Karpas-422 (cell line): ENCODE results near the gene RAPSN. TPM values are rescaled to one million over a fixed set of nuclear protein-coding genes. Genes with fewer than 3 reads are reported as not detected.

Experiments
- DNase-seq: peaks from one replicate; pipeline ENCODE4 v3.0.0-alpha.2; 2015
- H2AFZ ChIP-seq: fragments of 200-600 bp; sonication (generic); 2 replicates; pipeline ENCODE4 v1.6.1; 2014; ENCODE audit warnings: antibody characterized with exemption, low read length, mixed read lengths
- H3K27ac ChIP-seq: fragments of 200-600 bp; sonication (generic); 2 replicates; pipeline ENCODE4 v1.5.1; 2014; ENCODE audit warnings: mild to moderate bottlenecking, low read length, moderate library complexity
- H3K27me3 ChIP-seq: fragments of 200-600 bp; sonication (generic); 2 replicates; pipeline ENCODE4 v1.6.1; 2014; ENCODE audit warnings: low read length, mixed read lengths
- H3K36me3 ChIP-seq: fragments of 200-600 bp; sonication (generic); 2 replicates; pipeline ENCODE4 v1.6.1; 2014; ENCODE audit warnings: low read length, mixed read lengths; ENCODE audit not compliant: insufficient read depth
- H3K4me1 ChIP-seq: fragments of 200-600 bp; sonication (generic); 2 replicates; pipeline ENCODE4 v1.6.1; 2014; ENCODE audit warnings: mild to moderate bottlenecking, low read length, mixed read lengths
- H3K4me2 ChIP-seq: fragments of 200-600 bp; sonication (generic); 2 replicates; pipeline ENCODE4 v1.6.1; 2014; ENCODE audit warnings: low read length, low read depth, mild to moderate bottlenecking; ENCODE audit not compliant: poor library complexity, severe bottlenecking
- H3K4me3 ChIP-seq: fragments of 200-600 bp; sonication (generic); 2 replicates; pipeline ENCODE4 v1.5.1; 2014; ENCODE audit warnings: mild to moderate bottlenecking, antibody characterized with exemption, low read length, mixed read lengths
- H3K79me2 ChIP-seq: fragments of 200-600 bp; sonication (generic); 2 replicates; pipeline ENCODE4 v1.6.1; 2014; ENCODE audit warnings: mild to moderate bottlenecking, low read length, mixed read lengths
- H3K9ac ChIP-seq: fragments of 200-600 bp; sonication (generic); 2 replicates; pipeline ENCODE4 v1.6.0; 2014; ENCODE audit warnings: low read length
- H3K9me2 ChIP-seq: fragments of 200-600 bp; sonication (generic), shearing (Covaris generic); replicated peaks from 2 replicates; pipeline ENCODE4 v1.6.0; 2014; ENCODE audit warnings: mild to moderate bottlenecking, low read length, moderate library complexity; ENCODE audit not compliant: insufficient read depth
- H3K9me3 ChIP-seq: fragments of 300-700, 200-600 bp; sonication (generic); 2 replicates; pipeline ENCODE4 v1.6.1; 2014; ENCODE audit warnings: low read length, mixed read lengths
- H4K20me1 ChIP-seq: fragments of 200-600 bp; sonication (generic); 2 replicates; pipeline ENCODE4 v1.6.1; 2014; ENCODE audit warnings: mild to moderate bottlenecking, antibody characterized with exemption, low read length, low read depth; ENCODE audit not compliant: insufficient read depth
- total RNA-seq: library from RNA; depleted of rRNA; stranded (reverse); fragments of >200 nt; shearing (Covaris generic); gene quantifications from 2 replicates; pipeline ENCODE4 v1.2.3, GENCODE V29; 2014; ENCODE audit warnings: low replicate concordance

The RAPSN gene
- total RNA-seq, 1 experiment from 2014 or later, result 0.52 TPM

- H3K4me1 ChIP-seq, result no peaks in the 10 kb centered on the region
- H3K79me2 ChIP-seq, result no peaks in the 10 kb centered on the region
- H3K9me2 ChIP-seq, result no peaks in the 10 kb centered on the region
- no peak overlapping the region for H2AFZ ChIP-seq
- no peak overlapping the region for H3K27ac ChIP-seq
- no peak overlapping the region for H3K9ac ChIP-seq
- no peak for DNase-seq
- no peaks in the 10 kb centered on the region for H3K36me3 ChIP-seq
- H3K4me2 ChIP-seq, result no peak overlapping the region
- H4K20me1 ChIP-seq, result no peaks in the 10 kb centered on the region
- H3K4me3 ChIP-seq, result no peak overlapping the region
- no peaks in the 10 kb centered on the region for H3K9me3 ChIP-seq
- no peaks in the 10 kb centered on the region for H3K27me3 ChIP-seq
Observed at GRCh38 chr11:47443817-47444216, 5.1 kb downstream of the RAPSN start.

GRCh38 chr11:47443028-47443700 is 5.8 kb downstream of the RAPSN start:
- Histone ChIP-seq H3K4me2 (no peak overlapping the region), H3K79me2 (no peaks in the 10 kb centered on the region), H3K36me3 (no peaks in the 10 kb centered on the region), H4K20me1 (no peaks in the 10 kb centered on the region), H3K9ac (no peak overlapping the region), H2AFZ (no peak overlapping the region), H3K4me3 (no peak overlapping the region), H3K27me3 (no peaks in the 10 kb centered on the region), H3K9me3 (no peaks in the 10 kb centered on the region), H3K9me2 (no peaks in the 10 kb centered on the region), H3K4me1 (no peaks in the 10 kb centered on the region), H3K27ac (no peak overlapping the region)
- DNase-seq, result no peak

- H3K27ac ChIP-seq, result no peak overlapping the region
- no peak overlapping the region for H2AFZ ChIP-seq
- H3K4me3 ChIP-seq, result no peak overlapping the region
- no peak for DNase-seq
- H3K9ac ChIP-seq, result no peak overlapping the region
- H3K36me3 ChIP-seq, result no peaks in the 10 kb centered on the region
- H3K9me3 ChIP-seq, result no peaks in the 10 kb centered on the region
- no peak overlapping the region for H3K4me2 ChIP-seq
- no peaks in the 10 kb centered on the region for H3K27me3 ChIP-seq
- H3K79me2 ChIP-seq, result no peaks in the 10 kb centered on the region
- H3K9me2 ChIP-seq, result no peaks in the 10 kb centered on the region
- H4K20me1 ChIP-seq, result no peaks in the 10 kb centered on the region
- H3K4me1 ChIP-seq, result no peaks in the 10 kb centered on the region
Observed at GRCh38 chr11:47442514-47442913, 6.4 kb downstream of the RAPSN start.

- no peaks in the 10 kb centered on the region for H3K4me1 ChIP-seq
- H3K79me2 ChIP-seq, result no peaks in the 10 kb centered on the region
- H3K4me2 ChIP-seq, result no peak overlapping the region
- H2AFZ ChIP-seq, result no peak overlapping the region
- no peak overlapping the region for H3K9ac ChIP-seq
- H4K20me1 ChIP-seq, result no peaks in the 10 kb centered on the region
- no peaks in the 10 kb centered on the region for H3K27me3 ChIP-seq
- H3K4me3 ChIP-seq, result no peak overlapping the region
- no peaks in the 10 kb centered on the region for H3K36me3 ChIP-seq
- DNase-seq, result no peak
- H3K9me2 ChIP-seq, result no peaks in the 10 kb centered on the region
- H3K9me3 ChIP-seq, result no peaks in the 10 kb centered on the region
- no peak overlapping the region for H3K27ac ChIP-seq
Observed at GRCh38 chr11:47441421-47441820, 7.5 kb downstream of the RAPSN start.

- Histone ChIP-seq H3K4me2 (no peak overlapping the region), H3K36me3 (no peaks in the 10 kb centered on the region), H3K79me2 (no peaks in the 10 kb centered on the region), H3K27ac (no peak overlapping the region), H3K27me3 (no peaks in the 10 kb centered on the region), H3K4me3 (no peak overlapping the region), H4K20me1 (no peaks in the 10 kb centered on the region), H3K9me3 (no peaks in the 10 kb centered on the region), H2AFZ (no peak overlapping the region), H3K9me2 (no peaks in the 10 kb centered on the region), H3K9ac (no peak overlapping the region), H3K4me1 (no peaks in the 10 kb centered on the region)
- DNase-seq, result no peak
Observed at GRCh38 chr11:47440054-47440476, 8.9 kb downstream of the RAPSN start.

- Histone ChIP-seq H3K4me3 (no peak overlapping the region), H3K27ac (no peak overlapping the region), H3K27me3 (no peaks in the 10 kb centered on the region)
Observed at GRCh38 chr11:47438721-47439120, 10.2 kb downstream of the RAPSN start.

GRCh38 chr11:47437746-47438418 is 11.1 kb downstream of the RAPSN start:
- H3K36me3 ChIP-seq, result no peaks in the 10 kb centered on the region
- H3K27me3 ChIP-seq, result no peaks in the 10 kb centered on the region
- H3K9me3 ChIP-seq, result no peaks in the 10 kb centered on the region
- no peak for DNase-seq
- H3K4me3 ChIP-seq, result no peak overlapping the region
- H3K4me1 ChIP-seq, result no peaks in the 10 kb centered on the region
- H3K79me2 ChIP-seq, result no peaks in the 10 kb centered on the region
- no peaks in the 10 kb centered on the region for H4K20me1 ChIP-seq
- no peak overlapping the region for H2AFZ ChIP-seq
- no peaks in the 10 kb centered on the region for H3K9me2 ChIP-seq
- H3K4me2 ChIP-seq, result no peak overlapping the region
- no peak overlapping the region for H3K9ac ChIP-seq
- H3K27ac ChIP-seq, result no peak overlapping the region

More at GRCh38 chr11:47438721-47439120, 10.2 kb downstream of the RAPSN start:
- Histone ChIP-seq H3K9ac (no peak overlapping the region), H3K9me2 (no peaks in the 10 kb centered on the region), H3K79me2 (no peaks in the 10 kb centered on the region), H3K9me3 (no peaks in the 10 kb centered on the region), H3K36me3 (no peaks in the 10 kb centered on the region), H3K4me1 (no peaks in the 10 kb centered on the region), H3K4me2 (no peak overlapping the region), H2AFZ (no peak overlapping the region), H4K20me1 (no peaks in the 10 kb centered on the region)
- no peak for DNase-seq

GRCh38 chr11:47437218-47437745 is 11.7 kb downstream of the RAPSN start:
- no peak overlapping the region for H3K9ac ChIP-seq
- no peaks in the 10 kb centered on the region for H3K9me3 ChIP-seq
- no peak overlapping the region for H2AFZ ChIP-seq
- no peaks in the 10 kb centered on the region for H3K9me2 ChIP-seq
- H3K4me1 ChIP-seq, result no peaks in the 10 kb centered on the region
- DNase-seq, result no peak
- no peak overlapping the region for H3K4me2 ChIP-seq
- H3K36me3 ChIP-seq, result no peaks in the 10 kb centered on the region
- H3K79me2 ChIP-seq, result no peaks in the 10 kb centered on the region
- H4K20me1 ChIP-seq, result no peaks in the 10 kb centered on the region
- no peak overlapping the region for H3K4me3 ChIP-seq
- H3K27me3 ChIP-seq, result no peaks in the 10 kb centered on the region
- no peak overlapping the region for H3K27ac ChIP-seq
